GM21576 (cell line): ENCODE results near the gene UNKL.

Experiments
- ATAC-seq: cut with Tn5 transposase; IDR thresholded peaks from one replicate; pipeline ENCODE4 v1.9.1; 2021; ENCODE audit warnings: mild to moderate bottlenecking, moderate library complexity; ENCODE audit not compliant: unreplicated experiment

The UNKL gene

GRCh38 chr16:1313721-1314369 is 100.7 kb downstream of the UNKL start:
- no peak for ATAC-seq
